Globus pallidus (tissue), 1 donor: ENCODE data around the gene SLC43A3.
"Not testable (repeated sequence)": the region's sequence is repeated elsewhere in the genome, so short reads cannot be mapped to it uniquely, and the experiment has no call there.

Experiments used
- DNase-seq: peaks from one replicate; pipeline ENCODE4 v3.0.0-alpha.2; 2015; ENCODE audit warnings: low spot score

SLC43A3 gene

GRCh38 chr11:57379732-57380131 is 47.2 kb downstream of the SLC43A3 start:
- no peak for DNase-seq

GRCh38 chr11:57378186-57378585 is 48.7 kb downstream of the SLC43A3 start:
- DNase-seq: no peak

DNA sequence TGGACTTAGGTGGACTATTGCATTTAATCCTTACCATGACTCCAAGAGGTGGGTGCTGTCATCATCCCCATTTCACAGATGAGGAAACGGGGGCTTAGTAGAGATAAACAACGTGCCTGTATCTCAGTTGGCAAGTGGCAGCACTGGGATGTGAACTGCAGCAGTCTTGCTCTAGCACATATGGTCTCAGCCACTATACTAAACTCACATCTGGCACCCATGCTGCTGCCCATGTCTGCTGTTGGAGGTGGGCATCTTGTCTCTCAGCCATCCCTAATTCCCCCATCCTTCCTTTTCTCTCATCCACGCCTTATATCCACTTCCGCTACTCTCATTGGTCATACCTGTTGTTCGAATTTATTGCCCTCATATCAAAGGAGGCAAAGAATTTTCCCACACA is 49.8 kb downstream of the SLC43A3 start:
- no peak for DNase-seq

DNA sequence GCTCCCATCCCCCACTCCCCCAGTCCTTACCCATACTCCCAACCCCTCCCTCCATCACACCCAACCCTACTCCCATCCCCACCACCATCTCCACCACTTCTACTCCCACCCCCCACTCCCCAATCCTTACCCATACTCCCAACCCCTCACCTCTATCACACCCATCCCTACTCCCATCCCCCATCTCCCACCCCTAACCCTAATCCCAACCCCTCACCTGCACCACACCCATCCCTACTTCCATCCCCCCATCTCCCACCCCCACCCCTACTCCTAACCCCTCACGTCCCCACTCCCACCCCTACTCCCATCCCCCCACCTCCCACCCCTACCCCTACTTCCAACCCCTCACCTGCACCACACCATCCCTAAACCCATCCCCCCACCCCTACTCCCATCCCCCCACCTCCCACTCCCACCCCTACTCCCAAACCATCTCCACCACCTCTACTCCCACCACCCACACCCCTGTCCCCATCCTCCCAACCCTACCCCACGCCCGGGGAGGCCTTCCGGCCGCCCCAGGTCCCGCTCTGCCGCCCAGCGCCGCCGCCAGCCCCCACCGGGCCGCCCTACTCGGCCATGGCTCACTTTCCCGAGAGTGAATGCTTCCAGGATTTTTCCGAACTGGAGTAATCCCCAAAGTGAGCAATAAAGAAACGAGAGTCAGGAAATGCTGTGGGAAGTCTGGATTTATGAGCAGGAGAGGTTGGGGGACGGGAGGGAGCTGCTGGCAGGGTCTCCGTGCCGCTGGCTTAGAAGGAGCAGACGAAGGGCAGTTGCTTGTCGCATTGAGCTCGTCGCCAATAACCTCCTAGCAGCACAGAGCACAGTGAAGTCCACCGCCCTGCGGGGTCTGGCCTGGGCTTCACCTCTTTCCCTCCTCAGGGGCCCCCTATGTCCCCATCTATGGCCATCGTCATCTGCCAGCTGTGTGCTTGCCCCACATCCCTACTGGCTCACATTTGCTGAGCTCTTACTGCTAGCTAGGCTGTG is 50.5 kb downstream of the SLC43A3 start:
- DNase-seq: no peak

DNA sequence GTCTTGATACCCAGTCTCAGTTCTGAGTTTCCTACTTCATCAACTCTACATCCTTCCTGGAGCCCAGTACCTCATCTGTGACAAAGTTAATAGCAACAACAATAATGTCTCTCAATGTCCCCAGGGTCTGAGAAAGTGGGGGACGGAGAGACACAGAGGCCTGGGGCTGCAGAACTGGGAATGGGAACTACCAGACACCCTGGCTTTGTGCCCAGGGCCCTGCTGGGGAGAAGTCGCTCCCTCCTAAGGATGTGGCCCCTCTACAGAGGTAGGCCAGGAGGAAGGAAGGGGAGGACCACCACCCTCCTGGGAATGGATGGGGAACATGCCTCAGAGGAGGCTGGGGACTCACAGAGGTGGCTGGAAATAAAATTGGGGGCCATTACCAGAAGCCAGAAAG is 51.4 kb downstream of the SLC43A3 start:
- DNase-seq: no peak

DNA sequence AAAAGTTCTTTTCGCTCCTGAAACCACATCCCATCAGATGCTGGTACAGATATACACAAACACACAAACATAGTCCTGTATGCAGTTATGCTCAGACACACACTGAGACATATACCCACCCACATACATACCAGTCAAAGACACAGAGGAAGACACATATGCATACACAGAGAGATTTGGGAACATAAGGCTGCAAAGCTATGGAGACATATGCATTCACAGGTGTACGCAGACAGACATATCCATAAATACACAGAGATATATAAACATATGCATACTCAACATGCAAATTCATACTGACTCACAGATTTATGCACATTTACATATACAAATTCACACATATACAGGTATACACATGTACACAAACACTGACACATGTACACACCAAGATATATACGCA is 52.0 kb downstream of the SLC43A3 start:
- no peak for DNase-seq

DNA sequence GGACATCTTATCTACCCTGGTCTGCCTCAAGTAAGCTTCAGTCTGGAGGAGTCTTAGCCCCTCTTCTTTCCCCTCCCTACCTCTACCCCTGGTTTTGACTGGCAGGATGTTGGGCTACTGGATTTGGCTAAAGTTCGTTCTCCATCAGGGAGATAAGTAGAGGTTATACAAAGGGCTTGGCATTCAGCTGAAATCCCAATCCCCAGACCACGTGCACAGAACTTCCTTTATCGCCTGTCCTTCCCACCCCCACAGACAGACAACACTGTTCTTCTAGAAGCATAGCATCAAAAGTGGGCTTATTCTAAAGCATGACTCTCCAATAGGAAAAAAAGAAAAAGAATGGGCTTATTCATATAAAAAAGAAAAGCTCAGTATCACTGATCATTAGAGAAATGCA is 53.8 kb downstream of the SLC43A3 start:
- DNase-seq: no peak

- no peak for DNase-seq
Observed at GRCh38 chr11:57370941-57371340, 56.0 kb downstream of the SLC43A3 start.

DNA sequence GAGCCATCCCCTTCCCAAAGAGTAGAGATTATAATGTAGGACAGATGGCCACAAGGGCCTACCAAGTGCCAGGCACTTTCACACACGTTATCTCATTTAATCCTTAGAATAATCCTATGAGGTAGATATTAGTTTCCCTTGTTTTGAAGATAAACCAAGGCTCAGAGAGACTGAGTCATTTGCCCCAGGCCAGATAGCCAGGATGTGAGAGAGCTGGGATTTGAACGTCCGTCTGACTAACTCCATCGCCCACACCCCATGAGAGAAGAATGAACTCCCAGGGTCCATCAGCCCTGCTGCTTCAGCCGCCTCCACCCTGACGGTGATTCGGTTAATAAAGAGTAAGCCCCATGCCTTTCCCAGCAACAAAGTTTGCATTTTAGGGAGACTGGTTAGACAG is 56.7 kb downstream of the SLC43A3 start:
- DNase-seq: no peak

DNA sequence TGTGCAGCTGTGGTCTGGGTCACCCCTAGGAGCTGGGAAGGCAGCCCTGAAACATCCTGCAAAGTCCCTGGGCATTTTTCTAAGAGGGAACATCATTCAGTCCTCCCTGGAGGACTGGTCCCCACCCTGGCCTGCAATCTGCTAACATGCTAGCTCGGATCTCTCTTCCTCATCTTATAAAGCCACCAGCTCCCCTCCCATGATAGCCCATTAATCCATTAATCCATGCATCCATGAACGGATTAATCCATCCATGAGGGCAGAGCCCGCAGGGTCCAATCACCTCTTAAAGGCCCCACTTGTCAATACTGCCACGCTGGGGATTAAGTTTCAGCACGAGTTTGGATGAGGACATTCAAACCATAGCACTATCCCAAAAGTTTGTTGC is 58.1 kb downstream of the SLC43A3 start:
- DNase-seq: no peak

- no peak for DNase-seq
Observed at GRCh38 chr11:57368106-57368844, 58.6 kb downstream of the SLC43A3 start.

DNA sequence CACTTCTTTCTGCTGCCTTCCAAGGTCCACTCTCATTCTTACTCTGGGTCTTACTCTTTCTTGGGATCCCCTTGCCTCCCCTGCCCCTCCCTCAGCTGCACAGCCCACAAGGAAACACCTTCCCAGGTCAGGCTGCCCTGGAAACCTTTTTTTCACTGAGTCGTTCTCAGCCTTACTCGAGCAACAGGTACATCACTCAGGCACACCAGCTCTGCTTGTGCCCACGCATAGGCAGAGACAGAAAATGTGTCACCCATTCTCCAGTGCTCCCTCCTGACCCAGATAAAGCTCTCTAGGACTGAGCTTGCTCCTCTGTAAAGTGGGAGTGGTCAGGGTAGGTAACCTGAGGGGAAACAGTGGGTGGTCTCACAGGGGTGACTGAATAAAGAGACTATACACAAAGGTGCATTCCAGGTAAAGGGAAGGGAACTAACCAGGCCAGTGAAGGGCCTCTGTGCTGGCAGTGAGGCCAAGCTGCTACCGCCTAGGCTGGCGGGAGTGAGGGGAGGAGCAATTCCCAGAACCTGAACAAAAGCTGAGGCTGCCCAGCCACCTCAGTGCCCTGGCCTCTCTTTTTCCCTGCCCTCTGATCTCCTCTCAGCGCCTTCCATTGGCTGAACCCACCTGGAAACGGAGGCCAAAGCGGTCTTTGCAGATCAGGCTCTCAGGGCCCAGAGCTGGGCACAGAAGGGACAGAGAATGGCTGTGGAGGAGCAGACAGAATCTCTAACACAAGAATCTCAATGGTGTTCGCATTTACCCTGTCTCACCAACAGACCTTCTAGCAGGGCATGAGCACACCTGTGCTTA is 61.9 kb downstream of the SLC43A3 start:
- no peak for DNase-seq

DNA sequence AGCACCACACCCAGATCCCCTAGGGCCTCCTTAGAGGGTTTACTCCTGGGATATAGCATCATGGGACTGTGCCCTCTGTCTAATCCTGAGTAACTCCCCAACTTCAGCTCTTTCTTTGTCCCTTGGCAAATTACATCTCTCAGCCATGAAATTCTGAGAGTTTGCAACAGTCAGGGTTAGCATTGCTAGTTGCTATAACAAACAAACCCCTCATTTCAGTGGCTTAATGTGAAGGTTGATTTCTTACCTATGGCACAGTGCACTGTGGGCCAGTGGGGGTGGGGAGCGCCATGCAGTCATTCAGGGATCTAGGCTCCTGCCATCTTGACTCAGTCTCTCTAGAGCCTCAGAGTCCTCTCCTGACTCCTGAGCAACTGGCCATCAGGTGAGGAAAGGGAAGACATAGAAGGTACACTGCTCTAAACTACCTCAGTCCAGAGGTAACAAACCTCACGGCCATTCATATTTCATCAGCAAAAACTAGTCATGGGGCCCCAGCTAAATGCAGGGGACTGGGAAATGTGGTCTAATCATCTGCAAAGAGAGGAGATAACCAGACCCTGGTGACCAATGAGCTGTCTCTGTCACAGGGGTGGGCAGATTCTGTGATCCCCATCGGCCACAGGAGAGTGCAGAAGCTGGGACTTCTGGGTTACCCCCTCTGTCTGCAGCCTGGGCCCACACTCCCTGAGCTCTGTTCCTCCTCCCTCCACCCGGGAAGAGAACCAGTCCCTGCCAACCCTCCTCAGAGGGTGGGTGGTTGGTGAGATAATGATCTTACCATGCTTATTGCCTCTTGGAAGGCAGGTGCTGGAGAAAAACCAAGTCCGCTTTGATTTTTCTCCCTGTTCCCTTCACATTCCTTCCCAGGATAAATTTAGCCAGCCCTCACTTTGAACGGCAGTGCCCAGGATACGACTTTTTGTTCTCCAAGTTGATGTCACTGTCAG is 63.5 kb downstream of the SLC43A3 start:
- DNase-seq: no peak

DNA sequence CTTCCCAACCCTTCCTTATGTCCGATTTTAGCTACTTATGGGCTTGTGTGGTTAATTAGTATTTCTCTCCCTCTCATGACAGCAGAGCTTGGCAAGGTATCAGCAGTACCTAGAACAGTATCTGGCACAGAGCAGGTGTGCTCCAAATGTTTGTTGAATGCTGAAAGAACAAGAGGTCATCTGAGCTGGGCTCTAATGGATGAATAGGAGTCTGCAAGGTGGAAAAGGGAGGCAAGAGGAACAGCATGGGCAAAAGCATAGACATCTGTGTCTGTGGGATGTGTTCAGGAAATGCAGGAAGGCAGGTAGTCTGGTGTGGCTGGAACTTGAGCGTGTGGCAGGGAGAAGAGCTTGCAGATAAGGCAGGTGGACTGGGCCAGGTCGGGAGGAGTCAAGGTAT is 65.0 kb downstream of the SLC43A3 start:
- DNase-seq: no peak

DNA sequence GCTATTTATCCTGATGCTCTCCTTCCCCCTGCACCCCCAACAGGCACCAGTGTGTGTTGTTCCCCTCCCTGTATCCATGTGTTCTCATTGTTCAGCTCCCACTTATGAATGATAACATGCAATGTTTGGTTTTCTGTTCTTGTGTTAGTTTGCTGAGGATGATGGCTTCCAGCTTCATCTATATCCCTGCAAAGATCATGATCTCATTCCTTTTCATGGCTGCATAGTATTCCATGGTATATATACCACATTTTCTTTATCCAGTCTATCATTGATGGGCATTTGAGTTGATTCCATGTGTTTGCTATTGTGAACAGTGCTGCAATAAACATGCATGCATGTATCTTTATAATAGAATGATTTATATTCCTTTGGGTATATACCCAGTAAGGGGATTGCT is 65.5 kb downstream of the SLC43A3 start:
- DNase-seq: not testable (repeated sequence)

- no peak for DNase-seq
Observed at GRCh38 chr11:57360991-57361390, 65.9 kb downstream of the SLC43A3 start.

- DNase-seq: no peak
Observed at GRCh38 chr11:57359896-57360690, 66.8 kb downstream of the SLC43A3 start.

DNA sequence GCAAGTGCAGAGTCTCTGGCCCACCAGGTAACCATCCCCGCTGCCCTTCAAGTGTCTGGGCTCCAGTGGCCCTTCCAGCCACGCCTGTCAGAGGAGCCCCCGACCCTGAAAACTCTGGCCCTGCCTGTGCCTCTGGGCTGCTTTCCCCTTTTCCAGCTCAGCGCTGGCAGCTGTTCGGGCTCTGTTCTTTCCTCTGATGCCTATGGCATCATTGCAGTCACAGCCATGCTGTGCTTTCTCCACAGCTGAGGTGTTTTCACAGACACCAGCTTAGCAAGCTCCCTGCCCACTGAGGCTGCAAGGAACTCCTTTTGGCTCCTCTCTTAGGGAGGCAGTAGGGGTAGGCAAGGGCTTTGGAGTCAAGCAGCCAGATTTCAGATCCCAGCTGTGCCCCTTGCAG is 67.5 kb downstream of the SLC43A3 start:
- no peak for DNase-seq

DNA sequence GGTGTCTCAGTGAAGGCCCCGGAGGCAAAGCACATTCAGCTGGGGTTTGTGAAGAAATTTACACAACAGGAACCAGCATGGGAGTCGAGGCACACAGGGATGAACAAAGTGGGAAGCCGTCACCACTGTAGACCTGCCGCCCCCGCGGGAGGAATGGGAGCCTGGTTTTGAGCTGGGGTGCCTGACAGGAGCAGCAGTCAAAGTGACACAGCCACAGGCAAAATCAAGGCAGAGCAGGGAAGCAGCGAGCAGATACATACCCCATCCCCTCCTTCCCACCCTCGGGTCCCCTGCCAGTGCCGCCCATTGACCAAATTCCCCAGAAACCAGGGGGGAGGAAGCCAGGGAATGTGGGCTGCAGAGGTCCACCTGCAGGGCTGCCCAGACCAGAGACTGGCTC is 67.9 kb downstream of the SLC43A3 start:
- no peak for DNase-seq

- DNase-seq: no peak
Observed at GRCh38 chr11:57358543-57358961, 68.4 kb downstream of the SLC43A3 start.
